NCI-H2081 (cell line): Measurements from ENCODE around the gene KCNJ13.
"Not testable (repeated sequence)": the region's sequence is repeated elsewhere in the genome, so short reads cannot be mapped to it uniquely, and the experiment has no call there.

Source experiments
- DNase-seq, 2 experiments: peaks; one replicate each; lab custom pipeline; 2025; lab: John Stamatoyannopoulos, UW

The KCNJ13 gene

DNA sequence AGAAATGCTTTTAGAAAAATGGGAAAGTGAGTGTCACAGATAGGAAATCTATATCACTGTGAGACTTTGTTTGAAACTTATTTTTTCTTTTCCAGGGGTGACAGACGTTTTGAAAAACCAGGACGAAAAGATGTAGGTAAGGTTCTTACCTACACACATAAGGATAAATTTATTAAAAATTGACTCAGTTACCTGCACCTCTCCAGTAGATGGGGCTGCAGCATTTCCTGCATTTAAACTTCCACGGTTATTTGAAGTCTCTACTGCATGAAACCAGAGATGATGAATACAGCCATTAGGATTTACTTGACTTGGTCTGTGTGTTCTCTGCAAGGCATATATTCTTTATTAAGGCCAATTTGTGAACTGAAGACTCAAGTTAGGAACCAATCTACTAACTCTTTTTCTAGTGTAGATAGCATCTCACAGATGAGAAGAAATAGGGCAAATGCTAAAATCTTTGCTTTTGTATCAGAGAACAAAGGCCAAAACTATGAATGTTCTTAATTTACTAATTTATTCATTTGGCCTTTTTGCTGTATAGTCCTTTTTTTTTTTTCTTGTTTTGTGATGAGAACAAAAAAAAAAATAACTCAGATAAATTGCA, 15.0 kb downstream of the KCNJ13 start:
- peak; percentile 11 to 64 for DNase-seq

DNA sequence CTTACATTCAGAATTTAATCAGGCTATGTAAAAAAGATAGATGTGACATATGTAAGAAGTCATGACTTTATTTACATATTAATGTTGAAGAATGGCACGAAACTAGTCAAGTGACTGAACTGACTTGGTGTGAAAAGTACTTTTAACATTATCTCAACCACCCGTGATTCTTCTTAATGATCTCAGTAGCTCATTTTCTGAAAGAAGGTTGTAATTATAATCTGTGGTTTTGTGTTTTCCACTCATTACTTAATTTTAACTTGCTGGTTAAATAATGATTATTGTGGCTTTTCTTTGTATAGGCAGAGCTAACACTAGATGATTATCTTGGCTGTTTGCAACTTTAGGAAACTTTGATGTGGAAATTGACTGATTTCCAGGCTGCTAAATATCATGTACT, 18.5 kb downstream of the KCNJ13 start:
- DNase-seq, result no peak

DNA sequence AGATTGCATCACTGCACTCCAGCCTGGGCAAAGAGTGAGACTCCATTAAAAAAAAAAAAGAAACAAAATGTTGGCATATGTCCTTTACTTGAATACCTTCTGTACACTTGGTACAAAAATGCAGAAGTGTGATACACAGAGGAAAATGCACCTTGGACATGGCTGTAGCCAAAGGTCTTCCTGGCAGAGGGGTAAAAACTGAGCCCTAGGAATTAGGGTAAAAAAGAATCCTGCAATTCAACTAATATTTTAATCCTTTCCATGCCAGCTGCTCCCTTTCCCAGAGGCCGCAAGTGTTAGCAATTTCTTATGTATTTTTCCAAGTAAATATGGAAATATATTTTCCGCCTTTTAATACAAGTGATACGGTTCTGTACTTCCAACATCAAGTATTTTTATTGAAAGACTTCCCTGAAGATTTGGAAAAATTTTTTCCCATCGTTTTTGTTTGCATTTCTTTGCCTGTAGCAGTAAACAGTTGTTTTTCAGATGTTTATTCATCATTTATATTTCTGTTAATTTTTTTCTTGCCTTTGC, 26.2 kb downstream of the KCNJ13 start:
- no peak for DNase-seq

DNA sequence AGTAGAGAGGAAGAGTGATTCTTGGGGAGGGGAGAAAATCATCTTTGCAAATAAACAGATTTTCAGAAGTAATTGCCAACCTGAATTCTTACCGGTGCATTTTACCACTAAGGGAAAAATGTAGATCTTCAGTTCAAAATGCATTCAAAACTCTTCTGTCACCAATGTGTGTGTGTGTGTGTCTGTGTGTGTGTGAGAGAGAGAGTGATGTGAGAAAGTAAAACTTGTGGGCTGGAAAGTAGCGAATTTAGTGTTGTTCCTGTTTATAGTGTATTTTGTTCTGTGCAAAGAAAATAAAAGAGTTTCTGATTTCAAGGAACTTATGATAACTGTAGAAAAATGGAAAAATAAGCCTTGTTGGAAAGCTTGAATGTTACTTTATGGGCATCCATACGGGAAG, 27.0 kb downstream of the KCNJ13 start:
- no peak for DNase-seq

DNA sequence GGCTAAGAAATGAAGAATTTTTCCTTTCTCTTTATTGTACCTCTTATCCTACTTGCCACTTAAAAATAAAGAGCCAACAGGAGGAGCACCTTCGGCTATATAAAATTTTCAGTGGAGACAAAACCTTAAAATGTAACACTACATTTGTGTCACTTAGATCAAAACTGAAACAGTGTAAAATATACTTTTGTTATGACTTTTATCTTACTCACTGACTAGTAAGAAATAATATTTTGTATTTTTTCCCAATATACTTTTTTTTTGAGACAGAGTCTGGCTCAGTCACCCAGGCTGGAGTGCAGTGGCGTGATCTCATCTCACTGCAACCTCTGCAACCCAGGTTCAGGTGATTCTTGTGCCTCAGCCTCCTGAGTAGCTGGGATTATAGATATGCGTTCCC, 28.3 kb downstream of the KCNJ13 start:
- no peak for DNase-seq

DNA sequence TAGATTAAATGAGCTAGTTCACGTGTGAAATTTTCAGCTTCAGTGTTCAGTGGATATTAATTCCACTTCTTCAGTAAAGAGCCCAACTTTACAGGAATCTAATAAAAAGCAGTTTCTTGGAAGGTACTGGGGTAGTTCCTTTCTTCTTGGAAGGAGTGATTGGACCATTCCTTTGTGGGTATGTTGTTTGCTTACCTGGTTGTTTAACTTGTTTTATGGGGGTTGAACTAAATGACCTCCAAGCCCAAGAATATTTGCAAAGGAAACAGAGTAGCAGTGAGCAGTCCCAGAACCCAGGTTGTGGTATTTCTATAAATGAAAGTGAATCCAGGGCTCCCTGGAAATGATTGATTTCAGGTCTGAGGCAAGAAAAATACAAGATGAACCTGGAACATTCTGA, 31.4 kb downstream of the KCNJ13 start:
- DNase-seq, result no peak

DNA sequence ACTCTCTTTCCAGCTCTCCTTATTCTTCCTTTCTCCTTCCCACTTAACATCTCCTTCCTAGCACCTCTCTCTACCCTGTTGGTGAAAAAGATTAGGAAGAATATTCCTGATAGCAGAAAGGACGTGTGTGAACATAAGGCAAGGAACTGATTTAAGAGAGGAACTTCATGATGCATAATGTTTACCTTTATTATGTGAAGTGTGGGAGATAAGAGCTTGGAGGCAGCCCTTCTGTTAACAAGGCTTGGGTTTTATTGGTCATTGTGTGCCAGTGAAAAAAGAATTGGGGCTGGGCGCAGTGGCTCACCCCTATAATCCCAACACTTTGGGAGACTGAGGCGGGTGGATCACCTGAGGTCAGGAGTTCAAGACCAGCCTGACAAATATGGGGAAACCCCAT, 34.4 kb downstream of the KCNJ13 start:
- DNase-seq, result no peak

DNA sequence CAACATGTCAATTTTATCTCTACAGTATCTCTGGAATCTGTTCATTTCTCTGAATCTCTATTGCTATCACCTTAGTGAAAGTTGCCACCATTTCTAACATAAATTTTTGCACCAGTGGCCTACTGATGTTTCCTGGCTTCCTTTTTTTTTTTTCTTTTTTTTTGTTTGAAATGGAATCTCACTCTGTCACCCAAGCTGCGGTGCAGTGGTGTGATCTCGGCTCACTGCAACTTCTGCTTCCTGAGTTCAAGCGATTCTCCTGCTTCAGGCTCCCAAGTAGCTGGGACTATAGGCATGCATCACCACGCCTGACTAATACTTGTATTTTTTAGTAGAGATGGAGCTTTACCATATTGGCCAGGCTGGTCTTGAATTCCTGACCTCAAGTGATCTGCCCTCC, 35.1 kb downstream of the KCNJ13 start:
- no peak for DNase-seq

DNA sequence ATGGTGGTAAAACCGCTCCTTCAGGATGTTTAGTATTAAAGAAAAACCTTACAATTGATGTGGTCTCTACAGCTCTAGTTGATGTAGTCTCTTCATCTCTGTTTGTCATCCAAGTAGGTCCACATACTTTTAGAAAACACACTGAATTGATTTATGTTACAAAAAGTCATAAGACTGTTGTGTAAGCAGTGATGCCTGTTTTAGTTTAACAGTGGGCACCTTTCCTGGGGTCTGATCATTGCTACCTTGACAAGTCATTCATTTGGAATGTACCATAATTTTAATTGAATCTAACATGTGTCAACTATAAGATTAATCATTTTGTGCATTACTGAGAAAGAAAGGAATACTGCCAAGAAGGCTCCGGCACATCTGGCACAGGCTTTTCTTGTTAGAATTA, 44.9 kb downstream of the KCNJ13 start:
- no peak for DNase-seq

DNA sequence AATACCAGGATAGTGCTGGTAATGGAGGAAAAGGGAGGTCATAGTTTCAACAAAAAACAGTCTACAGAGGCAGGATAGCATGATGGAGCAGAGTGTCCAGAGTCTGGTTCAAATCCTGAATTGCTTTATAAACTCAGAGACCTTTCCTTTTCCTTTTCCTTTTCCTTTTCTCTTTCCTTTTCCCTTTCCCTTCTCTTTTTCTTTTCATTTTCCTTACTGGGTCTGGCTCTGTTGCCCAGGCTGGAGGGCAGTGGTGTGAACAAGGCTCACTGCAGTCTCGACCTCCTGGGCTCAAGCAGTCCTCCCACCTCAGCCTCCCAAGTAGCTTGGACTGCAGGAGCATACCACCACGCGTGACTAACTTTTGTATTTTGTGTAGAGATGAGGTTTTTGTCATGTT, 47.6 kb downstream of the KCNJ13 start:
- no peak for DNase-seq

DNA sequence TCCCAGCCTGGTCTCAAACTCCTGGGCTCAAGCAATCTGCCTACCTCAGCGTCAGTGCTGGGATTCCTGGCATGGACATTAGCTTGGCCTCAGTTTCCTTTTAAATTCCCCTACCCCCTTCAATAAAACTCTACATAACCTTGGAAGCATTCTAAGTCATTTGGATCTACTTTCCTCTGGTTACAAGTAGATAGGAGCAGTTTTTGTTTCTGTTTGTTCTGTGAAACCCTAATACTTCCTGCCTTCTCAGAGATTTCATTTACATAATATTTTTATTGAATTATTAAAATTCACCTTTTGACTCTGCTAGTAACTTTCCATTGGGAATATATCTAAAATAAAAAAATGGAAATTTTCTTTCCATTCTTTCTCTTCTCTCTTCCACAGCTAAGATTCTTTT, 53.3 kb downstream of the KCNJ13 start:
- no peak for DNase-seq

DNA sequence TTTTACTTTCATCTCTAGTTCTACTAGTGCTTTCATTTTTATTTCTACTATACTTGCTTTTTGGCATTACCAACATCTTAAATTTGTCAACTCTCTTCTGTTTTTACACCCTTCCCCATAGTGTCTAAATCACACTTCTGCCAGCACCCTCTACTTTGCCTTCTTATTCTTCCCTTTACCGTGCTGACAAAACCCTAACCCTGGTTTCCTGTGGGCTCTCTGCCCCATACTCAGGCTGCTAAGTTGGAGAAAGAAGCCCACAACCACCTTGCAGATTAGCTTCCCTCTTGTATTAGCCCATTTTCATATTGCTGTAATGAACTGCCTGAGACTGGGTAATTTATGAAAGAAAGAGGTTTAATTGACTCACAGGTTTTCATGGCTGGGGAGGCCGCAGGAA, 54.5 kb downstream of the KCNJ13 start:
- DNase-seq, result no peak

DNA sequence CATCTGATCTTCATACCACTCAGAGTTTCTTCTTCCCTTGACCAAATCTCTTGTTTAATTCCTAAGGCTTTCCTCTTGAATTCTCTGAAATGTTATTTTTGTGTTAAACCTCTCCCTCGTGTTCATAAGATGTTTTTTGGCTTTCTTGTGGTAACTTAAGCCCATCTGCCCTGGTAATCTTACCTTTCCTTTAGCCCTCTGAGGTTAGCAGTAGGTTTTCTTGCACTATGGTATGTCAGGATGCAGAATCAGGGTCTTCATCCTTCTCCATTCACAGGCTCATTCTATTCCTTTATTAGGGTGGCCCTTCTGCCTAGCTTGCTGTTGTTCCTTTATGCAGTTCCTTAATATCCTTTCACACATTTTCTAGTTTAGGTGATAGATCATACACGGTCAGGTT, 55.1 kb downstream of the KCNJ13 start:
- DNase-seq, result no peak

DNA sequence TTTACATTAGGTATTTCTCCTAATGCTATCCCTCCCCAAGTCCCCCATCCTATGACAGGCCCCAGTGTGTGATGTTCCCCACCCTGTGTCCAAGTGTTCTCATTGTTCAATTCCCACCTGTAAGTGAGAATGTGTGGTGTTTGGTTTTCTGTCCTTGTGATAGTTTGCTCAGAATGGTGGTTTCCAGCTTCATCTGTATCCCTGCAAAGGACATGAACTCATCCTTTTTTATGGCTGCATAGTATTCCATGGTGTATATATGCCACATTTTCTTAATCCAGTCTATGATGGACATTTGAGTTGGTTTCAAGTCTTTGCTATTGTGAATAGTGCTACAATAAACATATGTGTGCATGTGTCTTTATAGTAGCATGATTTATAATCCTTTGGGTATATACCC, 56.3 kb downstream of the KCNJ13 start:
- DNase-seq, result not testable (repeated sequence)
